Raji (cell line): Measurements from ENCODE around the gene GRIP1.

ENCODE experiments used
- POLR2A ChIP-seq: IDR thresholded peaks from 2 replicates; pipeline ENCODE4 v1.6.1; 2011; ENCODE audit warnings: low read depth, low read length, control low read depth; ENCODE audit not compliant: insufficient read depth

The GRIP1 gene

GRCh38 chr12:66664076-66664475 is 14.8 kb downstream of the GRIP1 start:
- no peak for TF ChIP-seq POLR2A

GRCh38 chr12:66663611-66664010 is 15.3 kb downstream of the GRIP1 start:
- TF ChIP-seq POLR2A, result no peak

- TF ChIP-seq POLR2A, result no peak
Measured at GRCh38 chr12:66662729-66663128, 16.1 kb downstream of the GRIP1 start.

GRCh38 chr12:66662179-66662578 is 16.7 kb downstream of the GRIP1 start:
- no peak for TF ChIP-seq POLR2A

GRCh38 chr12:66661357-66661756 is 17.5 kb downstream of the GRIP1 start:
- no peak for TF ChIP-seq POLR2A

- no peak for TF ChIP-seq POLR2A
Measured at GRCh38 chr12:66653796-66654195, 25.1 kb downstream of the GRIP1 start.

- no peak for TF ChIP-seq POLR2A
Measured at GRCh38 chr12:66648033-66648735, 30.7 kb downstream of the GRIP1 start.

GRCh38 chr12:66647034-66647691 is 31.7 kb downstream of the GRIP1 start:
- no peak for TF ChIP-seq POLR2A

- TF ChIP-seq POLR2A, result no peak
Measured at GRCh38 chr12:66644151-66644550, 34.7 kb downstream of the GRIP1 start.

GRCh38 chr12:66640691-66641460 is 38.0 kb downstream of the GRIP1 start:
- no peak for TF ChIP-seq POLR2A

- TF ChIP-seq POLR2A, result no peak
Measured at GRCh38 chr12:66638666-66639065, 40.2 kb downstream of the GRIP1 start.

GRCh38 chr12:66637699-66638301 is 41.1 kb downstream of the GRIP1 start:
- TF ChIP-seq POLR2A, result no peak

GRCh38 chr12:66636771-66637170 is 42.1 kb downstream of the GRIP1 start:
- no peak for TF ChIP-seq POLR2A

- TF ChIP-seq POLR2A, result no peak
Measured at GRCh38 chr12:66633676-66634075, 45.2 kb downstream of the GRIP1 start.

- TF ChIP-seq POLR2A, result no peak
Measured at GRCh38 chr12:66629138-66629870, 49.6 kb downstream of the GRIP1 start.
